HEK293 (cell line): ENCODE results near the gene NOC2L.
A peak's percentile ranks its signal among the peaks of the same experiment; 100 is the strongest.

Source experiments
- CTCF ChIA-PET: fragments of 350-600 bp; formaldehyde crosslinking; extraction: SDS; loops from one replicate; lab custom pipeline; 2021; ENCODE audit warnings: antibody characterized with exemption; lab: Yijun Ruan, JAX
- POLR2A ChIA-PET: fragments of 300-600 bp; formaldehyde crosslinking; extraction: SDS; loops from one replicate; lab custom pipeline; 2020; ENCODE audit warnings: antibody characterized with exemption, inconsistent platforms; lab: Yijun Ruan, JAX
- H3K27ac ChIP-seq: fragments of 200-500 bp; sonication (Bioruptor generic); 2 replicates; pipeline ENCODE4 v1.5.1; 2014; ENCODE audit warnings: low read depth, low read length, control low read depth, inconsistent platforms; ENCODE audit errors: extremely low read depth
- H3K36me3 ChIP-seq, 2 experiments: fragments of 200-500 bp in 1 of 2; sonication (Bioruptor generic) in 1 of 2; 1 replicate in 1 of 2; 2 replicates in 1 of 2; pipeline ENCODE4 v1.5.1; 2014 to 2017; ENCODE audit warnings: inconsistent platforms in 2 of 2, low read length in 2 of 2; ENCODE audit not compliant: control insufficient read depth in 2 of 2, insufficient read depth in 1 of 2
- H3K4me1 ChIP-seq: fragments of 200-500 bp; sonication (Bioruptor generic); 2 replicates; pipeline ENCODE4 v1.5.1; 2014; ENCODE audit warnings: mild to moderate bottlenecking, low read length, inconsistent platforms; ENCODE audit not compliant: control insufficient read depth, insufficient read depth
- H3K4me3 ChIP-seq: 2 replicates; pipeline ENCODE4 v1.5.1; 2011; ENCODE audit warnings: low read depth, mild to moderate bottlenecking, control low read depth, low read length, moderate library complexity
- H3K9me3 ChIP-seq: fragments of 200-500 bp; sonication (Bioruptor generic); 2 replicates; pipeline ENCODE4 v1.5.1; 2014; ENCODE audit warnings: low read depth, low read length, inconsistent platforms; ENCODE audit not compliant: control insufficient read depth, insufficient read depth
- GLI4 ChIP-seq: fragments of 450-650 bp; formaldehyde crosslinking; IDR thresholded peaks from 2 replicates; pipeline ENCODE4 v1.5.1; 2016; ENCODE audit warnings: missing biosample characterization, missing genetic modification characterization
- GLIS1 ChIP-seq: fragments of 450-650 bp; formaldehyde crosslinking; IDR thresholded peaks from 2 replicates; pipeline ENCODE4 v1.5.1; 2016; ENCODE audit warnings: missing biosample characterization, missing genetic modification characterization
- GLIS2 ChIP-seq: fragments of 450-650 bp; formaldehyde crosslinking; IDR thresholded peaks from 2 replicates; pipeline ENCODE4 v1.5.1; 2016; ENCODE audit warnings: missing biosample characterization, missing genetic modification characterization
- KLF9 ChIP-seq: fragments of 450-650 bp; formaldehyde crosslinking; IDR thresholded peaks from 2 replicates; pipeline ENCODE4 v1.5.1; 2016; ENCODE audit warnings: missing biosample characterization, missing genetic modification characterization, low read depth
- ZBTB21 ChIP-seq: fragments of 450-650 bp; formaldehyde crosslinking; IDR thresholded peaks from 2 replicates; pipeline ENCODE4 v1.5.1; 2017; ENCODE audit warnings: missing biosample characterization, missing genetic modification characterization
- ZFHX2 ChIP-seq: fragments of 450-650 bp; formaldehyde crosslinking; conservative IDR thresholded peaks from 2 replicates; pipeline ENCODE4 v1.5.1; 2016; ENCODE audit warnings: missing biosample characterization, missing genetic modification characterization
- ZFP69B ChIP-seq: fragments of 450-650 bp; formaldehyde crosslinking; IDR thresholded peaks from 2 replicates; pipeline ENCODE4 v1.5.1; 2016; ENCODE audit warnings: missing biosample characterization, missing genetic modification characterization
- ZNF174 ChIP-seq: fragments of 450-650 bp; formaldehyde crosslinking; IDR thresholded peaks from 2 replicates; pipeline ENCODE4 v1.5.0; 2017; ENCODE audit warnings: missing biosample characterization, mild to moderate bottlenecking, missing genetic modification characterization
- ZNF175 ChIP-seq: fragments of 450-650 bp; formaldehyde crosslinking; IDR thresholded peaks from 2 replicates; pipeline ENCODE4 v1.5.1; 2016; ENCODE audit warnings: missing biosample characterization, missing genetic modification characterization
- ZNF274 ChIP-seq, 2 experiments: fragments of 200-500 bp in 1 of 2; fragments of 450-650 bp in 1 of 2; sonication (Bioruptor generic) in 1 of 2; formaldehyde crosslinking in 1 of 2; IDR thresholded peaks; 2 replicates each; pipeline versions ENCODE4 v1.5.1 to v1.6.1; 2014 to 2016; ENCODE audit warnings: borderline replicate concordance in 1 of 2, inconsistent platforms in 1 of 2, low read length in 1 of 2, missing biosample characterization in 1 of 2, missing genetic modification characterization in 1 of 2
- ZNF324 ChIP-seq: fragments of 450-650 bp; formaldehyde crosslinking; IDR thresholded peaks from 2 replicates; pipeline ENCODE4 v1.5.1; 2016; ENCODE audit warnings: missing biosample characterization, missing genetic modification characterization
- ZNF335 ChIP-seq: fragments of 450-650 bp; formaldehyde crosslinking; conservative IDR thresholded peaks from 2 replicates; pipeline ENCODE4 v1.5.1; 2016; ENCODE audit warnings: missing biosample characterization, missing genetic modification characterization
- ZNF366 ChIP-seq: fragments of 450-650 bp; formaldehyde crosslinking; conservative IDR thresholded peaks from 2 replicates; pipeline ENCODE4 v1.5.1; 2016; ENCODE audit warnings: missing biosample characterization, missing genetic modification characterization
- ZNF501 ChIP-seq: fragments of 450-650 bp; formaldehyde crosslinking; IDR thresholded peaks from 2 replicates; pipeline ENCODE4 v1.5.1; 2016; ENCODE audit warnings: missing biosample characterization, missing genetic modification characterization
- ZNF529 ChIP-seq: fragments of 450-650 bp; formaldehyde crosslinking; IDR thresholded peaks from 2 replicates; pipeline ENCODE4 v1.5.1; 2017; ENCODE audit warnings: missing genetic modification characterization, missing biosample characterization; ENCODE audit not compliant: insufficient replicate concordance
- ZNF549 ChIP-seq: fragments of 450-650 bp; IDR thresholded peaks from 2 replicates; pipeline ENCODE4 v1.5.1; 2018; ENCODE audit warnings: missing biosample characterization, missing genetic modification characterization, mild to moderate bottlenecking, inconsistent platforms, moderate library complexity
- ZNF558 ChIP-seq: fragments of 450-650 bp; formaldehyde crosslinking; IDR thresholded peaks from 2 replicates; pipeline ENCODE4 v1.5.1; 2016; ENCODE audit warnings: missing biosample characterization, missing genetic modification characterization
- ZNF585B ChIP-seq: fragments of 450-650 bp; formaldehyde crosslinking; IDR thresholded peaks from 2 replicates; pipeline ENCODE4 v1.5.1; 2016; ENCODE audit warnings: missing biosample characterization, missing genetic modification characterization
- ZNF596 ChIP-seq: fragments of 450-650 bp; IDR thresholded peaks from 2 replicates; pipeline ENCODE4 v1.5.0; 2018; ENCODE audit warnings: missing biosample characterization, mild to moderate bottlenecking, missing genetic modification characterization, moderate library complexity
- ZNF76 ChIP-seq: fragments of 450-650 bp; formaldehyde crosslinking; IDR thresholded peaks from 2 replicates; pipeline ENCODE4; 2016; ENCODE audit warnings: low read depth, missing biosample characterization, missing genetic modification characterization, borderline replicate concordance
- ZNF768 ChIP-seq: fragments of 450-650 bp; formaldehyde crosslinking; IDR thresholded peaks from 2 replicates; pipeline ENCODE4 v1.5.1; 2018; ENCODE audit warnings: missing biosample characterization, mild to moderate bottlenecking, missing genetic modification characterization
- ZSCAN23 ChIP-seq: fragments of 450-650 bp; formaldehyde crosslinking; IDR thresholded peaks from 2 replicates; pipeline ENCODE4 v1.5.1; 2016; ENCODE audit warnings: missing biosample characterization, missing genetic modification characterization
- TF ChIP-seq, protein P1 (sequence below): fragments of 450-650 bp; formaldehyde crosslinking; optimal IDR thresholded peaks from 2 replicates; pipeline ENCODE3; 2016; ENCODE audit warnings: missing biosample characterization, mild to moderate bottlenecking, missing genetic modification characterization
- TF ChIP-seq, protein P2 (sequence below): fragments of 450-650 bp; formaldehyde crosslinking; IDR thresholded peaks from 2 replicates; pipeline ENCODE4 v1.5.1; 2016; ENCODE audit warnings: missing biosample characterization, missing genetic modification characterization, borderline replicate concordance
- TF ChIP-seq, protein P3 (sequence below): fragments of 450-650 bp; formaldehyde crosslinking; IDR thresholded peaks from 2 replicates; pipeline ENCODE4 v1.5.1; 2017; ENCODE audit warnings: missing biosample characterization, missing genetic modification characterization
- TF ChIP-seq, protein P4 (sequence below): fragments of 450-650 bp; formaldehyde crosslinking; IDR thresholded peaks from 2 replicates; pipeline ENCODE4 v1.5.1; 2016; ENCODE audit warnings: missing biosample characterization, missing genetic modification characterization

Gene NOC2L

DNA sequence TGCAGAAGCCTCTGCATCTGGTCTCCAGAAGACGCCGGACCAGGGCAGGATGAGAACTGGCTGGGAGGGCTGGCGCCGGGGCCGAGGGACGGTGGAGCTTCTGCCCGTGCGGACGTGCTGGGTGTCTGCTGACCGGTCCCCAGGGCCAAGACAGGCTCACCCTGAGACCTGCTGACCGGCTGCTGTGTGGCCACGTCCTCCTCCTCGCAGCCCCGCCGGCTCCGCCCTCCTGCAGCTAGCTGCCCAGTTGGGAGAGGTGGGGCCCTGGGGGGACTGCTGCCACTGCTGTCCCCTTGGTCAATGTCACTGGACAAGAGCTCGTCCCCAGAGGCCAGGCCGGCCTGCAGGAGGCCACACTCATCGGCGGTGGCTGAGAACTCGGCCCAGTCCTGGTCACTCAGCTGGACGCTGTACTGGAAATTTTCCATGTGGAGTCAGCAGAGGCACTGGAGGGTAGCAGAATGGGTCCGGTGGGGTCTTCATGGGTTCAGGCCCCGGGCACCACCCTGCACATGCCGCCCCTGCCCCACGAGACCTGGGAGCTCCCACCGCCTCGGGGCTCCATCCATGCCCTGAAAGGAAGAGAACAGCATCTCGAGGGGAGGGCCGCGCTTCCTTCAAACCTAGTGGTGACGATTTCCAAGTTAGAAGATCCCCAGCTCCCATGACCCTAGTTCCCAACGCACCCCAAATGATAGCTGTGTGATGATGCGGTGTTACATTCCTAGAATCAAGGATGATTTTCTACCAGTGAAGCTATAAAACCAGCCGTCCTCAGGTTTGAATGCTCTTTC lies 21.7 kb upstream of the NOC2L start:
- TF ChIP-seq ZNF549 (tag by site-specific recombination) (no peak), ZNF174 (tag by site-specific recombination) (no peak), ZFHX2 (tag by site-specific recombination) (no peak), ZNF366 (tag by site-specific recombination) (no peak), ZFP69B (tag by site-specific recombination) (no peak), ZNF324 (tag by site-specific recombination) (no peak), KLF9 (tag by site-specific recombination) (no peak), GLI4 (tag by site-specific recombination) (no peak), ZNF175 (no peak), ZNF596 (tag by site-specific recombination) (no peak), ZNF529 (tag by site-specific recombination) (no peak), ZNF335 (tag by site-specific recombination) (no peak), ZSCAN23 (no peak)
- TF ChIP-seq, protein P1, sequence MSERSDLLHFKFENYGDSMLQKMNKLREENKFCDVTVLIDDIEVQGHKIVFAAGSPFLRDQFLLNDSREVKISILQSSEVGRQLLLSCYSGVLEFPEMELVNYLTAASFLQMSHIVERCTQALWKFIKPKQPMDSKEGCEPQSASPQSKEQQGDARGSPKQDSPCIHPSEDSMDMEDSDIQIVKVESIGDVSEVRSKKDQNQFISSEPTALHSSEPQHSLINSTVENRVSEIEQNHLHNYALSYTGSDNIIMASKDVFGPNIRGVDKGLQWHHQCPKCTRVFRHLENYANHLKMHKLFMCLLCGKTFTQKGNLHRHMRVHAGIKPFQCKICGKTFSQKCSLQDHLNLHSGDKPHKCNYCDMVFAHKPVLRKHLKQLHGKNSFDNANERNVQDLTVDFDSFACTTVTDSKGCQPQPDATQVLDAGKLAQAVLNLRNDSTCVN: no peak
- TF ChIP-seq, protein P2, sequence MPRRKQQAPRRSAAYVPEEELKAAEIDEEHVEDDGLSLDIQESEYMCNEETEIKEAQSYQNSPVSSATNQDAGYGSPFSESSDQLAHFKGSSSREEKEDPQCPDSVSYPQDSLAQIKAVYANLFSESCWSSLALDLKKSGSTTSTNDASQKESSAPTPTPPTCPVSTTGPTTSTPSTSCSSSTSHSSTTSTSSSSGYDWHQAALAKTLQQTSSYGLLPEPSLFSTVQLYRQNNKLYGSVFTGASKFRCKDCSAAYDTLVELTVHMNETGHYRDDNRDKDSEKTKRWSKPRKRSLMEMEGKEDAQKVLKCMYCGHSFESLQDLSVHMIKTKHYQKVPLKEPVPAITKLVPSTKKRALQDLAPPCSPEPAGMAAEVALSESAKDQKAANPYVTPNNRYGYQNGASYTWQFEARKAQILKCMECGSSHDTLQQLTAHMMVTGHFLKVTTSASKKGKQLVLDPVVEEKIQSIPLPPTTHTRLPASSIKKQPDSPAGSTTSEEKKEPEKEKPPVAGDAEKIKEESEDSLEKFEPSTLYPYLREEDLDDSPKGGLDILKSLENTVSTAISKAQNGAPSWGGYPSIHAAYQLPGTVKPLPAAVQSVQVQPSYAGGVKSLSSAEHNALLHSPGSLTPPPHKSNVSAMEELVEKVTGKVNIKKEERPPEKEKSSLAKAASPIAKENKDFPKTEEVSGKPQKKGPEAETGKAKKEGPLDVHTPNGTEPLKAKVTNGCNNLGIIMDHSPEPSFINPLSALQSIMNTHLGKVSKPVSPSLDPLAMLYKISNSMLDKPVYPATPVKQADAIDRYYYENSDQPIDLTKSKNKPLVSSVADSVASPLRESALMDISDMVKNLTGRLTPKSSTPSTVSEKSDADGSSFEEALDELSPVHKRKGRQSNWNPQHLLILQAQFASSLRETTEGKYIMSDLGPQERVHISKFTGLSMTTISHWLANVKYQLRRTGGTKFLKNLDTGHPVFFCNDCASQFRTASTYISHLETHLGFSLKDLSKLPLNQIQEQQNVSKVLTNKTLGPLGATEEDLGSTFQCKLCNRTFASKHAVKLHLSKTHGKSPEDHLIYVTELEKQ (tag by site-specific recombination): no peak
- TF ChIP-seq, protein P3, sequence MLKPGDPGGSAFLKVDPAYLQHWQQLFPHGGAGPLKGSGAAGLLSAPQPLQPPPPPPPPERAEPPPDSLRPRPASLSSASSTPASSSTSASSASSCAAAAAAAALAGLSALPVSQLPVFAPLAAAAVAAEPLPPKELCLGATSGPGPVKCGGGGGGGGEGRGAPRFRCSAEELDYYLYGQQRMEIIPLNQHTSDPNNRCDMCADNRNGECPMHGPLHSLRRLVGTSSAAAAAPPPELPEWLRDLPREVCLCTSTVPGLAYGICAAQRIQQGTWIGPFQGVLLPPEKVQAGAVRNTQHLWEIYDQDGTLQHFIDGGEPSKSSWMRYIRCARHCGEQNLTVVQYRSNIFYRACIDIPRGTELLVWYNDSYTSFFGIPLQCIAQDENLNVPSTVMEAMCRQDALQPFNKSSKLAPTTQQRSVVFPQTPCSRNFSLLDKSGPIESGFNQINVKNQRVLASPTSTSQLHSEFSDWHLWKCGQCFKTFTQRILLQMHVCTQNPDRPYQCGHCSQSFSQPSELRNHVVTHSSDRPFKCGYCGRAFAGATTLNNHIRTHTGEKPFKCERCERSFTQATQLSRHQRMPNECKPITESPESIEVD: no peak
- TF ChIP-seq, all 188 proteins: peak for 0
- H3K27ac ChIP-seq: no peak overlapping the region
- no peaks in the 10 kb centered on the region for H3K36me3 ChIP-seq
- H3K9me3 ChIP-seq: no peaks in the 10 kb centered on the region
- H3K4me3 ChIP-seq: no peak overlapping the region
- ChIA-PET POLR2A (interaction anchor here (1.1 to 1.3 kb wide), 3 partner anchors 8 to 41 kb away, joined by 3 to 5 read pairs (median 3); no protein-coding TSS in a partner anchor), CTCF (interaction anchor here (0.6 to 3.0 kb wide), 5 partner anchors 21 to 311 kb away, joined by 3 to 15 read pairs (median 4); no protein-coding TSS in a partner anchor)
- H3K4me1 ChIP-seq: peaks cover 3% of the 10 kb centered on the region; the same call in 1 of the 2 replicates

DNA sequence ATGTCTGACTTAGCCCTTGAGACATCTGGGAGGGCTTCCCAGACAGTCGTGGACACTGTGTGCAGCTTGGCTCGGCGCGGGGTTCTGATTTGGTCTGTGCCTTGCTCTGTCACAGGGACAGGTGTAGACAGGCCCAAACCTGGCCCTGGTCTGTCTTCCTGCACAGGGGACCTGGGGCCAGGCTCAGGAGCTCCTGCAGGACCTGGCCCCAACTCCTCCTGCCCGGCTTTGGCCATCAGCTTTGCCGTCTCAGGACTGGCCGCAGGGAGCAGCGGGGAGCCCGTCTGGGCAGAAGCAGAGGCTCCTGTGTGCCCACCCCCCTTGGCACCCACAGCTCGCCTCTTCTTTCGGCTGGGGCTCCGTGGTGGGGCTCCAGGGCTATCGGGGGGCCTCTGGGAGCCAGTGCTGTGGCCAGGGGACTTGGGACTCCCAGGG lies 21.1 kb upstream of the NOC2L start:
- no peak for TF ChIP-seq ZNF558 (tag by site-specific recombination)
- no peak for TF ChIP-seq ZBTB21 (tag by site-specific recombination)
- no peak for TF ChIP-seq ZNF274 (IDR thresholded peaks at IDR 0.05; ENCODE audit: low read length)
- TF ChIP-seq ZNF274 (tag by site-specific recombination; IDR thresholded peaks at IDR 0.05; ENCODE audit: borderline replicate concordance): no peak
- TF ChIP-seq ZNF768: no peak
- TF ChIP-seq GLIS2 (tag by site-specific recombination): 0 out of 2 replicates have a peak, but pooled peaks have one; percentile 38
- TF ChIP-seq ZNF549 (tag by site-specific recombination): no peak
- TF ChIP-seq ZNF76: no peak
- TF ChIP-seq, protein P4, sequence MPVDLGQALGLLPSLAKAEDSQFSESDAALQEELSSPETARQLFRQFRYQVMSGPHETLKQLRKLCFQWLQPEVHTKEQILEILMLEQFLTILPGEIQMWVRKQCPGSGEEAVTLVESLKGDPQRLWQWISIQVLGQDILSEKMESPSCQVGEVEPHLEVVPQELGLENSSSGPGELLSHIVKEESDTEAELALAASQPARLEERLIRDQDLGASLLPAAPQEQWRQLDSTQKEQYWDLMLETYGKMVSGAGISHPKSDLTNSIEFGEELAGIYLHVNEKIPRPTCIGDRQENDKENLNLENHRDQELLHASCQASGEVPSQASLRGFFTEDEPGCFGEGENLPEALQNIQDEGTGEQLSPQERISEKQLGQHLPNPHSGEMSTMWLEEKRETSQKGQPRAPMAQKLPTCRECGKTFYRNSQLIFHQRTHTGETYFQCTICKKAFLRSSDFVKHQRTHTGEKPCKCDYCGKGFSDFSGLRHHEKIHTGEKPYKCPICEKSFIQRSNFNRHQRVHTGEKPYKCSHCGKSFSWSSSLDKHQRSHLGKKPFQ (tag by site-specific recombination): no peak
- TF ChIP-seq ZNF585B (tag by site-specific recombination): no peak
- TF ChIP-seq GLIS1 (tag by site-specific recombination): 0 out of 2 replicates have a peak, but pooled peaks have one; percentile 40
- TF ChIP-seq ZNF501 (tag by site-specific recombination): no peak
- no peak overlapping the region for H3K27ac ChIP-seq
- H3K9me3 ChIP-seq: no peaks in the 10 kb centered on the region
- H3K36me3 ChIP-seq: no peaks in the 10 kb centered on the region
- peaks cover 3% of the 10 kb centered on the region; the same call in 1 of the 2 replicates for H3K4me1 ChIP-seq
- no peak overlapping the region for H3K4me3 ChIP-seq
- POLR2A ChIA-PET: no interaction called here
- CTCF ChIA-PET: interaction anchor here (0.6 to 3.0 kb wide), 3 partner anchors 22 to 194 kb away, joined by 3 to 15 read pairs (median 4); no protein-coding TSS in a partner anchor
